Measurements from ENCODE around the gene ANXA1. TPM values are rescaled to one million over a fixed set of nuclear protein-coding genes. Genes with fewer than 3 reads are reported as not detected.

ANXA1 gene
- total and polyA plus RNA-seq, 2 experiments from 2014 or later, result 4.9 to 5.8 TPM

DNA sequence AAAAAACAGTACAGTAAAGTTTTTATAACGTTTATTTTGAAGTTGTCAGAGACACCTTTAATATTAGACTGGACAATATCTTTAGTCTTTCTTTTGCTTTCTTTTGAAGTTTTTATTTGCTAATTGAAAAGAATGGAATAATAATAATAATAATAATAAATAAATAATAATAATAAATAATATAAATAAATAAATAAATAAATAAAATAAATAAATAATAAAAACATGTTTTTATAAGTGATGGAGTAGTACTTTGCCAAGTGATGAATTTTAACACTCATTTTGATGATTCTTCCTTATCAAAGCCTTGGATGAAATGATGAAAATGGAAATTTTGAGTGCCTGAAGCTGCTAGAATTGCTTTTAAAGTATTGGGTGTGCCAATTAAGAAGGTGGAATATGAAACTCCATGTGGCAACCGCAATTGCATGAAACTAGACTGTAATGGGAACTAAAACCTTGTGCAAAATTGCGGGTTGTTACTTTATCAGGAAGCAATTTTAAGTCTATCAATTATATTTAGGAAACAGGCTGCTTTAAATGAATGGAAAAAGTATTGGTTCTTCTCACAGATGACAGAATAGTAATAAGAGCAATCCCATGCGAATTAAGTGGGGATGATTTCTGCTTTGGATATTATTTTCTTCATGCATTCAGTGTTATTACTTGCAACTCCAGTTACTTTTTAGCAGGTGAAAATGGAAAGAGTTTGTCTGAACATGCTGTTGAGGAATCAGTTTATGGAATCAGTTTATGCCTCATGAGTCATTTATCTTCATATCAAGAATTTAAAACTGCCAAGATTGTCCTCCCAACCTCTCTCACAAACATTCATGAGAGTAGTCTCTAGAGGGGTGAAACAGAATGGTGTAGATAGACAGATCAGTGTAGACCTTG, 4.6 kb downstream of the ANXA1 start:
- ATAC-seq, result no peak
- Histone ChIP-seq H3K9me2 (ENCODE audit: insufficient read depth) (no peaks in the 10 kb centered on the region), H3K4me3 (no peak overlapping the region), H3K79me2 (replicated peaks; ENCODE audit: insufficient read depth) (no peaks in the 10 kb centered on the region), H3K4me1 (ENCODE audit: insufficient read depth) (peaks cover 35% of the 10 kb centered on the region), H4K20me1 (replicated peaks; ENCODE audit: insufficient read depth) (no peaks in the 10 kb centered on the region), H3K4me2 (no peak overlapping the region), H3K27ac (ENCODE audit: low read depth) (no peak overlapping the region), H3K36me3 (ENCODE audit: insufficient read depth) (no peaks in the 10 kb centered on the region), H3K27me3 (ENCODE audit: insufficient read depth) (no peaks in the 10 kb centered on the region), H3F3A (replicated peaks; ENCODE audit: low read depth) (no peaks in the 10 kb centered on the region), H2AFZ (no peak overlapping the region)
- Mint-ChIP-seq H3K9me3 (no peaks in the 10 kb centered on the region), H3K27me3 (ENCODE audit: insufficient read depth, low read depth, poor library complexity) (no peaks in the 10 kb centered on the region), H3K4me1 (peaks cover 52% of the 10 kb centered on the region), H3K27ac (no peak overlapping the region), H3K4me3 (no peak overlapping the region), H3K36me3 (ENCODE audit: low read depth) (no peaks in the 10 kb centered on the region)
- DNase-seq (ENCODE audit: low spot score), result no peak
- TF ChIP-seq REST (IDR thresholded peaks at IDR 0.05; ENCODE audit: unreplicated experiment) (no peak), NANOG (IDR thresholded peaks at IDR 0.05; ENCODE audit: borderline replicate concordance) (no peak), ZNF114 (CRISPR knock-in tag; IDR thresholded peaks at IDR 0.05) (no peak), ZNF462 (CRISPR knock-in tag; IDR thresholded peaks at IDR 0.05) (no peak), CREB1 (CRISPR knock-in tag; IDR thresholded peaks at IDR 0.05; ENCODE audit: low read depth) (no peak), EZH2 (IDR thresholded peaks at IDR 0.05; ENCODE audit: low read depth, unreplicated experiment) (no peak), JUNB (IDR thresholded peaks at IDR 0.05; ENCODE audit: unreplicated experiment) (no peak), STAT1 (IDR thresholded peaks at IDR 0.05; ENCODE audit: unreplicated experiment) (no peak), POLR2AphosphoS5 (IDR thresholded peaks at IDR 0.05; ENCODE audit: low read depth) (no peak), CTCF (conservative IDR thresholded peaks at IDR 0.05; ENCODE audit: low read depth in 2 of 2) (no peak), ZNF331 (CRISPR knock-in tag; IDR thresholded peaks at IDR 0.05; ENCODE audit: low read depth) (no peak), EZH2phosphoT487 (IDR thresholded peaks at IDR 0.05; ENCODE audit: unreplicated experiment) (no peak)
- TF ChIP-seq, protein P1, sequence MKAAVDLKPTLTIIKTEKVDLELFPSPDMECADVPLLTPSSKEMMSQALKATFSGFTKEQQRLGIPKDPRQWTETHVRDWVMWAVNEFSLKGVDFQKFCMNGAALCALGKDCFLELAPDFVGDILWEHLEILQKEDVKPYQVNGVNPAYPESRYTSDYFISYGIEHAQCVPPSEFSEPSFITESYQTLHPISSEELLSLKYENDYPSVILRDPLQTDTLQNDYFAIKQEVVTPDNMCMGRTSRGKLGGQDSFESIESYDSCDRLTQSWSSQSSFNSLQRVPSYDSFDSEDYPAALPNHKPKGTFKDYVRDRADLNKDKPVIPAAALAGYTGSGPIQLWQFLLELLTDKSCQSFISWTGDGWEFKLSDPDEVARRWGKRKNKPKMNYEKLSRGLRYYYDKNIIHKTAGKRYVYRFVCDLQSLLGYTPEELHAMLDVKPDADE (IDR thresholded peaks at IDR 0.05), result no peak
